HG03060 (cell line): ENCODE results near the gene SOWAHA.
"Not testable (repeated sequence)": the region's sequence is repeated elsewhere in the genome, so short reads cannot be mapped to it uniquely, and the experiment has no call there.

Experiments
- ATAC-seq: cut with Tn5 transposase; IDR thresholded peaks from one replicate; pipeline ENCODE4 v1.9.1; 2021; ENCODE audit warnings: low read depth, moderate number of reproducible peaks; ENCODE audit not compliant: unreplicated experiment

The SOWAHA gene

GRCh38 chr5:132777209-132778069 lies 35.7 kb upstream of the SOWAHA start, which contains the start of gene SEPTIN8:
Gene SEPTIN8 (minus strand): TSS chr5:132777239. CDS start chr5:132777137, 102 bp downstream.
- ATAC-seq = no peak

GRCh38 chr5:132778129-132778528 lies 35.0 kb upstream of the SOWAHA start:
- no peak for ATAC-seq

- no peak for ATAC-seq
These were observed 34.2 kb upstream of the SOWAHA start for GRCh38 chr5:132778856-132779255.

- no peak for ATAC-seq
These were observed 33.1 kb upstream of the SOWAHA start for GRCh38 chr5:132779961-132780360.

- ATAC-seq = no peak
These were observed 32.5 kb upstream of the SOWAHA start for GRCh38 chr5:132780577-132780976.

GRCh38 chr5:132781029-132781428 lies 32.1 kb upstream of the SOWAHA start:
- ATAC-seq = no peak

GRCh38 chr5:132782101-132782500 lies 31.0 kb upstream of the SOWAHA start:
- no peak for ATAC-seq

GRCh38 chr5:132785365-132785764 lies 27.7 kb upstream of the SOWAHA start:
- no peak for ATAC-seq

GRCh38 chr5:132785864-132786263 lies 27.2 kb upstream of the SOWAHA start:
- ATAC-seq = no peak

GRCh38 chr5:132787076-132787475 lies 26.0 kb upstream of the SOWAHA start:
- no peak for ATAC-seq

GRCh38 chr5:132788508-132788907 lies 24.6 kb upstream of the SOWAHA start:
- ATAC-seq = no peak

- no peak for ATAC-seq
These were observed 23.9 kb upstream of the SOWAHA start for GRCh38 chr5:132788990-132789886.

GRCh38 chr5:132790201-132790865 lies 22.8 kb upstream of the SOWAHA start:
- ATAC-seq = no peak

GRCh38 chr5:132791026-132791425 lies 22.1 kb upstream of the SOWAHA start:
- ATAC-seq = no peak

GRCh38 chr5:132797651-132798050 lies 15.5 kb upstream of the SOWAHA start:
- no peak for ATAC-seq

- ATAC-seq = no peak
These were observed 13.7 kb upstream of the SOWAHA start for GRCh38 chr5:132799392-132799791.

GRCh38 chr5:132800545-132800944 lies 12.6 kb upstream of the SOWAHA start:
- no peak for ATAC-seq

GRCh38 chr5:132802044-132802684 lies 10.9 kb upstream of the SOWAHA start:
- ATAC-seq = no peak

GRCh38 chr5:132802685-132803066 lies 10.4 kb upstream of the SOWAHA start:
- not testable (repeated sequence) for ATAC-seq

GRCh38 chr5:132804219-132804618 lies 8.9 kb upstream of the SOWAHA start:
- ATAC-seq = not testable (repeated sequence)
